HepG2 (cell line): ENCODE measurements around the gene CDC34. TPM values are rescaled to one million over a fixed set of nuclear protein-coding genes. Genes with fewer than 3 reads are reported as not detected.
A peak's percentile ranks its signal among the peaks of the same experiment; 100 is the strongest.

ENCODE experiments used
- AKAP8 ChIP-seq: sonication (generic); formaldehyde crosslinking; IDR thresholded peaks from 2 replicates; pipeline ENCODE4 v1.5.1; 2020; ENCODE audit warnings: mild to moderate bottlenecking, missing genetic modification reagents
- BCL3 ChIP-seq: sonication (generic); formaldehyde crosslinking; IDR thresholded peaks from 2 replicates; pipeline ENCODE4 v1.5.1; 2020; ENCODE audit warnings: mild to moderate bottlenecking, missing genetic modification reagents, moderate library complexity
- CHD2 ChIP-seq: IDR thresholded peaks from 2 replicates; pipeline ENCODE4 v1.6.1; 2011; ENCODE audit warnings: low read depth, low read length, improper control_type of control experiment
- GATAD1 ChIP-seq: IDR thresholded peaks from 2 replicates; pipeline ENCODE4 v1.6.1; 2016; ENCODE audit warnings: missing genetic modification reagents, missing compliant biosample characterization
- GATAD2A ChIP-seq: IDR thresholded peaks from 2 replicates; pipeline ENCODE4 v1.6.1; 2016
- HMGXB4 ChIP-seq, 2 experiments: sonication (generic) in 1 of 2; formaldehyde crosslinking in 1 of 2; IDR thresholded peaks; 2 replicates each; pipeline versions ENCODE4 v1.4.0 to v1.6.1; 2018 to 2020; ENCODE audit warnings: missing genetic modification reagents in 2 of 2, borderline replicate concordance in 1 of 2, low read depth in 1 of 2, mild to moderate bottlenecking in 1 of 2, missing biosample characterization in 1 of 2
- IKZF4 ChIP-seq: sonication (generic); formaldehyde crosslinking; IDR thresholded peaks from 2 replicates; pipeline ENCODE4 v1.5.1; 2020; ENCODE audit warnings: borderline replicate concordance, mild to moderate bottlenecking, low read depth, missing genetic modification reagents; ENCODE audit errors: not compliant biosample characterization
- IRF2 ChIP-seq: IDR thresholded peaks from 2 replicates; pipeline ENCODE4 v1.6.1; 2018; ENCODE audit warnings: missing genetic modification reagents, missing compliant biosample characterization
- MIER2 ChIP-seq: IDR thresholded peaks from 2 replicates; pipeline ENCODE4 v1.6.1; 2016; ENCODE audit warnings: missing biosample characterization, missing genetic modification reagents
- NR2F2 ChIP-seq: IDR thresholded peaks from 2 replicates; pipeline ENCODE4 v1.6.1; 2012; ENCODE audit warnings: low read depth, inconsistent platforms, borderline replicate concordance
- SMC3 ChIP-seq: IDR thresholded peaks from 2 replicates; pipeline ENCODE4 v1.6.1; 2011; ENCODE audit warnings: low read length, improper control_type of control experiment
- SOX5 ChIP-seq: IDR thresholded peaks from 2 replicates; pipeline ENCODE4 v1.6.1; 2016; ENCODE audit warnings: borderline replicate concordance
- STAG1 ChIP-seq: sonication (generic); formaldehyde crosslinking; IDR thresholded peaks from 2 replicates; pipeline ENCODE4 v1.4.0; 2020; ENCODE audit warnings: missing genetic modification reagents
- TOPORS ChIP-seq: sonication (generic); formaldehyde crosslinking; IDR thresholded peaks from 2 replicates; pipeline ENCODE4 v1.8.0; 2023; ENCODE audit warnings: mild to moderate bottlenecking, missing genetic modification reagents
- ZFY ChIP-seq: sonication (generic); formaldehyde crosslinking; IDR thresholded peaks from 2 replicates; pipeline ENCODE4 v1.4.0; 2020; ENCODE audit warnings: missing genetic modification reagents
- ZNF33B ChIP-seq: sonication (generic); formaldehyde crosslinking; IDR thresholded peaks from 2 replicates; pipeline ENCODE4 v1.5.1; 2020; ENCODE audit warnings: mild to moderate bottlenecking, missing genetic modification reagents
- ZNF460 ChIP-seq: sonication (generic); formaldehyde crosslinking; IDR thresholded peaks from 2 replicates; pipeline ENCODE4 v1.5.1; 2020; ENCODE audit warnings: missing genetic modification reagents, mild to moderate bottlenecking, borderline replicate concordance
- ZNF639 ChIP-seq: conservative IDR thresholded peaks from 2 replicates; pipeline ENCODE4 v1.6.1; 2018; ENCODE audit warnings: missing genetic modification reagents
- ZNF674 ChIP-seq: sonication (generic); formaldehyde crosslinking; IDR thresholded peaks from 2 replicates; pipeline ENCODE4 v1.5.0; 2020; ENCODE audit warnings: low read depth, mild to moderate bottlenecking, missing genetic modification reagents
- ZNF784 ChIP-seq: sonication (generic); formaldehyde crosslinking; IDR thresholded peaks from 2 replicates; pipeline ENCODE4 v1.5.1; 2020; ENCODE audit warnings: missing genetic modification reagents, mild to moderate bottlenecking, borderline replicate concordance
- ZNF883 ChIP-seq: sonication (generic); formaldehyde crosslinking; IDR thresholded peaks from 2 replicates; pipeline ENCODE4 v1.5.1; 2020; ENCODE audit warnings: mild to moderate bottlenecking, missing genetic modification reagents; ENCODE audit errors: not compliant biosample characterization
- ZSCAN30 ChIP-seq: sonication (generic); formaldehyde crosslinking; IDR thresholded peaks from 2 replicates; pipeline ENCODE4 v1.5.0; 2020; ENCODE audit warnings: mild to moderate bottlenecking, missing genetic modification reagents
- polyA plus RNA-seq, 8 experiments: library from polyadenylated mRNA; depleted of rRNA in 3 of 8; stranded (reverse) in 7 of 8; unstranded in 1 of 8; fragments of >200 nt; fragmentation: Illumina TruSeq in 4 of 8; extraction: Trizol in 4 of 8; gene quantifications; 2 replicates each; pipeline versions ENCODE4 v1.2.1 to v1.2.3, GENCODE V29; 2011 to 2016; ENCODE audit warnings: low read depth in 4 of 8, missing spikeins in 1 of 8, mixed read lengths in 1 of 8; ENCODE audit not compliant: insufficient read depth in 1 of 8
- total RNA-seq, 5 experiments: library from RNA; depleted of rRNA; stranded (reverse); fragments of >200 nt; fragmentation: Illumina TruSeq; extraction: Trizol; gene quantifications; 2 replicates each; pipeline ENCODE4 v1.2.3, GENCODE V29; 2016; ENCODE audit warnings: low read depth in 1 of 5

Gene CDC34
- total and polyA plus RNA-seq, 2 of the 13 experiments (the other 11 are each of a cell fraction or from before 2014, with no cell fraction given), result 138 to 150 TPM

GRCh38 chr19:584240-585001 is 52.9 kb downstream of the CDC34 start (continued):
- TF ChIP-seq SMC3 (peak; percentile 32; the same call in 1 of the 2 replicates), ZNF784 (CRISPR knock-in tag) (peak; percentile 71; the same call in 1 of the 2 replicates), STAG1 (peak; percentile 81), GATAD1 (CRISPR knock-in tag) (peak; percentile 64; the same call in 1 of the 2 replicates), BCL3 (CRISPR knock-in tag) (peak; percentile 60; the same call in 1 of the 2 replicates), ZFY (CRISPR knock-in tag) (peak; percentile 52; the same call in 1 of the 2 replicates), HMGXB4 (CRISPR knock-in tag; IDR thresholded peaks at IDR 0.05; ENCODE audit: borderline replicate concordance in 1 of 2, low read depth in 1 of 2) (peak; percentile 26 to 88; a peak in 2 of 4 replicates), ZNF674 (CRISPR knock-in tag) (no peak), IKZF4 (CRISPR knock-in tag) (peak; percentile 38), ZNF639 (no peak), SOX5 (peak; percentile 49; the same call in 1 of the 2 replicates), ZNF883 (CRISPR knock-in tag) (peak; percentile 82), GATAD2A (CRISPR knock-in tag) (peak; percentile 55; the same call in 1 of the 2 replicates), IRF2 (0 out of 2 replicates have a peak, but pooled peaks have one; percentile 66), MIER2 (CRISPR knock-in tag) (0 out of 2 replicates have a peak, but pooled peaks have one; percentile 52), ZNF460 (CRISPR knock-in tag) (peak; percentile 29; the same call in 1 of the 2 replicates), NR2F2 (peak; percentile 14; the same call in 1 of the 2 replicates), ZNF33B (CRISPR knock-in tag) (no peak), TOPORS (CRISPR knock-in tag) (0 out of 2 replicates have a peak, but pooled peaks have one; percentile 49), ZSCAN30 (CRISPR knock-in tag) (no peak), AKAP8 (CRISPR knock-in tag) (peak; percentile 100), CHD2 (no peak)
